ENCODE results near the gene LINGO1. TPM values are rescaled to one million over a fixed set of nuclear protein-coding genes. Genes with fewer than 3 reads are reported as not detected.

The LINGO1 gene
- total and polyA plus RNA-seq, 2 of the 8 experiments (the other 6 are each of a cell fraction or from before 2014, with no cell fraction given): 57.1 to 114 TPM

DNA sequence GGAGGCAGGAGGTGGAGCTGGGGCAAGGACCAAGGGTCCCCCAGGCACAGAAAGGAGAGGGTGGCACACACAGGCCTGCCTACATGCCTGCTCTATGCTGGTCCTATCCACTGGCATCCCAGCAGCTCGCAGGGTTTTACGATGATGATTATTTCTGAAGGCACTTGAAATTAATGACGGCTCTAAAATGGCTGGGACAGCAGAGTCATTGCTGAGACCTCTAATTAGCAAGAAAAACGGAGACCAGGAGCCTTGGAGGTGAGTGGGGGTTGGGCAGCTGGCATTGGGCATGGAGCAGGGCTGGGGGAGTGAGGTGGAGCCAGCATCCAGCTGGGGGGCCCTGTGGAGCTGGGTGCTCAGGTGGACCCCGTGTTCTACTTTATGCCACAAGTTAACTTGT, 3.5 kb upstream of the LINGO1 start (continued):
- TF ChIP-seq RXRA (IDR thresholded peaks at IDR 0.05; ENCODE audit: insufficient read depth, low read depth, low read length) (no peak), JUND (IDR thresholded peaks at IDR 0.05; ENCODE audit: low read length) (no peak)

Data from H1 (cell line).